HUES6 (cell line): ENCODE measurements around the gene CIB2.
A peak's percentile ranks its signal among the peaks of the same experiment; 100 is the strongest.

Experiments used
- H3K27ac ChIP-seq: 2 replicates; pipeline ENCODE4 v1.7.0; 2013; ENCODE audit warnings: low read depth, mild to moderate bottlenecking, low read length, inconsistent platforms
- H3K27me3 ChIP-seq: 2 replicates; pipeline ENCODE4 v1.6.1; 2013; ENCODE audit warnings: low read length; ENCODE audit not compliant: control insufficient read depth, insufficient read depth
- H3K36me3 ChIP-seq: 2 replicates; pipeline ENCODE4 v1.6.1; 2013; ENCODE audit warnings: low read length; ENCODE audit not compliant: control insufficient read depth, insufficient read depth
- H3K4me1 ChIP-seq: 2 replicates; pipeline ENCODE4 v1.6.1; 2013; ENCODE audit warnings: low read length; ENCODE audit not compliant: control insufficient read depth, insufficient read depth
- H3K4me3 ChIP-seq: 2 replicates; pipeline ENCODE4 v1.5.1; 2013; ENCODE audit warnings: low read depth, low read length
- H3K9ac ChIP-seq: one replicate; pipeline ENCODE4 v1.6.1; 2013; ENCODE audit warnings: mild to moderate bottlenecking, low read length
- H3K9me3 ChIP-seq: 2 replicates; pipeline ENCODE4 v1.6.1; 2013; ENCODE audit warnings: low read depth, low read length; ENCODE audit not compliant: control insufficient read depth, insufficient read depth

The CIB2 gene

GRCh38 chr15:78105476-78106241 is 25.6 kb downstream of the CIB2 start:
- Histone ChIP-seq H3K4me1 (no peaks in the 10 kb centered on the region), H3K9ac (peak overlapping the region; percentile 11), H3K4me3 (no peak overlapping the region), H3K9me3 (no peaks in the 10 kb centered on the region), H3K27me3 (no peaks in the 10 kb centered on the region), H3K27ac (no peak overlapping the region), H3K36me3 (peaks cover 7% of the 10 kb centered on the region)

GRCh38 chr15:78104566-78105475 is 26.4 kb downstream of the CIB2 start:
- Histone ChIP-seq H3K27me3 (no peaks in the 10 kb centered on the region), H3K9ac (no peak overlapping the region), H3K4me3 (no peak overlapping the region), H3K36me3 (peaks cover 7% of the 10 kb centered on the region), H3K9me3 (no peaks in the 10 kb centered on the region), H3K27ac (no peak overlapping the region), H3K4me1 (no peaks in the 10 kb centered on the region)

- Histone ChIP-seq H3K4me3 (no peak overlapping the region), H3K9ac (no peak overlapping the region), H3K27me3 (no peaks in the 10 kb centered on the region), H3K4me1 (no peaks in the 10 kb centered on the region), H3K9me3 (no peaks in the 10 kb centered on the region), H3K36me3 (peaks cover 7% of the 10 kb centered on the region), H3K27ac (no peak overlapping the region)
Observed at GRCh38 chr15:78104119-78104479, 27.1 kb downstream of the CIB2 start.

GRCh38 chr15:78103406-78104118 is 27.7 kb downstream of the CIB2 start:
- peaks cover 7% of the 10 kb centered on the region for H3K36me3 ChIP-seq
- H3K27ac ChIP-seq: no peak overlapping the region
- no peaks in the 10 kb centered on the region for H3K4me1 ChIP-seq
- no peaks in the 10 kb centered on the region for H3K27me3 ChIP-seq
- H3K4me3 ChIP-seq: no peak overlapping the region
- no peaks in the 10 kb centered on the region for H3K9me3 ChIP-seq
- H3K9ac ChIP-seq: no peak overlapping the region

- Histone ChIP-seq H3K4me1 (no peaks in the 10 kb centered on the region), H3K9ac (no peak overlapping the region), H3K27me3 (no peaks in the 10 kb centered on the region), H3K9me3 (no peaks in the 10 kb centered on the region), H3K36me3 (peaks cover 7% of the 10 kb centered on the region), H3K27ac (no peak overlapping the region), H3K4me3 (no peak overlapping the region)
Observed at GRCh38 chr15:78102741-78103140, 28.5 kb downstream of the CIB2 start.

GRCh38 chr15:78102211-78102610 is 29.0 kb downstream of the CIB2 start:
- Histone ChIP-seq H3K4me3 (no peak overlapping the region), H3K36me3 (peaks cover 7% of the 10 kb centered on the region), H3K4me1 (no peaks in the 10 kb centered on the region), H3K9ac (no peak overlapping the region), H3K27me3 (no peaks in the 10 kb centered on the region), H3K9me3 (no peaks in the 10 kb centered on the region), H3K27ac (no peak overlapping the region)

- Histone ChIP-seq H3K9ac (no peak overlapping the region), H3K27me3 (no peaks in the 10 kb centered on the region), H3K9me3 (no peaks in the 10 kb centered on the region)
Observed at GRCh38 chr15:78101423-78102105, 29.7 kb downstream of the CIB2 start.

GRCh38 chr15:78100886-78101285 is 30.4 kb downstream of the CIB2 start:
- H3K4me3 ChIP-seq: no peak overlapping the region

More at GRCh38 chr15:78101423-78102105, 29.7 kb downstream of the CIB2 start:
- Histone ChIP-seq H3K4me1 (no peaks in the 10 kb centered on the region), H3K27ac (no peak overlapping the region), H3K36me3 (peaks cover 7% of the 10 kb centered on the region), H3K4me3 (no peak overlapping the region)

GRCh38 chr15:78098131-78098755 is 33.0 kb downstream of the CIB2 start:
- no peak overlapping the region for H3K27ac ChIP-seq

More at GRCh38 chr15:78100886-78101285, 30.4 kb downstream of the CIB2 start:
- Histone ChIP-seq H3K27ac (no peak overlapping the region), H3K27me3 (no peaks in the 10 kb centered on the region), H3K4me1 (no peaks in the 10 kb centered on the region), H3K9ac (no peak overlapping the region), H3K36me3 (peaks cover 6% of the 10 kb centered on the region), H3K9me3 (no peaks in the 10 kb centered on the region)

GRCh38 chr15:78097667-78098066 is 33.6 kb downstream of the CIB2 start:
- no peaks in the 10 kb centered on the region for H3K36me3 ChIP-seq
- no peak overlapping the region for H3K9ac ChIP-seq
- no peak overlapping the region for H3K27ac ChIP-seq

More at GRCh38 chr15:78098131-78098755, 33.0 kb downstream of the CIB2 start:
- H3K36me3 ChIP-seq: no peaks in the 10 kb centered on the region
- H3K4me1 ChIP-seq: no peaks in the 10 kb centered on the region
- H3K27me3 ChIP-seq: peaks cover 6% of the 10 kb centered on the region
- H3K9me3 ChIP-seq: no peaks in the 10 kb centered on the region
- no peak overlapping the region for H3K9ac ChIP-seq
- no peak overlapping the region for H3K4me3 ChIP-seq

More at GRCh38 chr15:78097667-78098066, 33.6 kb downstream of the CIB2 start:
- Histone ChIP-seq H3K4me1 (no peaks in the 10 kb centered on the region), H3K9me3 (no peaks in the 10 kb centered on the region), H3K27me3 (peaks cover 10% of the 10 kb centered on the region), H3K4me3 (no peak overlapping the region)
